GM10266 (cell line): Measurements from ENCODE around the gene MYO3B.

Experiments used
- DNase-seq: peaks from one replicate; pipeline ENCODE4 v3.0.0; 2012; ENCODE audit errors: extremely low spot score
- TF ChIP-seq, protein P1 (sequence below): IDR thresholded peaks from 2 replicates; pipeline ENCODE4 v1.5.1; 2012; ENCODE audit warnings: mild to moderate bottlenecking, low read depth; ENCODE audit not compliant: control insufficient read depth, insufficient read depth; ENCODE audit errors: missing control alignments

Gene MYO3B

DNA sequence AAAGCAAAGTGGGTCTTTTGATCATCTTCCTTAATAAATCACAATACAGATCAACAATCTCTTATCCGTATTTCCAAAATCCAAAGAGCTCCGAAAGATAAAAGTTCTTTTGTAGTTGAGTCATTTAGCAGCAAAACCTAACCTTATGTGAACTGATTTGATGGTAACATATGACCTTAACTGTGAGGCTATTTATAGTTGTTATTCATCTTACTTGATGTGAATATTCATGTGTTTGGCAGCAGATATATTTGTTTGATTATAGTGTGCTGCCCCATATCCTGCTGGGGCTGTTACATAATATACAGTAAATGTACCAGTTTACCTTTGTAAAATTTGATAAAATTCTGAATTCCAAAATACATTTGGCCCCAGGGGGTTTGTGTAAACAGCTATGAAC is 158.5 kb downstream of the MYO3B start:
- DNase-seq, result no peak
- TF ChIP-seq, protein P1, sequence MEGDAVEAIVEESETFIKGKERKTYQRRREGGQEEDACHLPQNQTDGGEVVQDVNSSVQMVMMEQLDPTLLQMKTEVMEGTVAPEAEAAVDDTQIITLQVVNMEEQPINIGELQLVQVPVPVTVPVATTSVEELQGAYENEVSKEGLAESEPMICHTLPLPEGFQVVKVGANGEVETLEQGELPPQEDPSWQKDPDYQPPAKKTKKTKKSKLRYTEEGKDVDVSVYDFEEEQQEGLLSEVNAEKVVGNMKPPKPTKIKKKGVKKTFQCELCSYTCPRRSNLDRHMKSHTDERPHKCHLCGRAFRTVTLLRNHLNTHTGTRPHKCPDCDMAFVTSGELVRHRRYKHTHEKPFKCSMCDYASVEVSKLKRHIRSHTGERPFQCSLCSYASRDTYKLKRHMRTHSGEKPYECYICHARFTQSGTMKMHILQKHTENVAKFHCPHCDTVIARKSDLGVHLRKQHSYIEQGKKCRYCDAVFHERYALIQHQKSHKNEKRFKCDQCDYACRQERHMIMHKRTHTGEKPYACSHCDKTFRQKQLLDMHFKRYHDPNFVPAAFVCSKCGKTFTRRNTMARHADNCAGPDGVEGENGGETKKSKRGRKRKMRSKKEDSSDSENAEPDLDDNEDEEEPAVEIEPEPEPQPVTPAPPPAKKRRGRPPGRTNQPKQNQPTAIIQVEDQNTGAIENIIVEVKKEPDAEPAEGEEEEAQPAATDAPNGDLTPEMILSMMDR, result no peak

- DNase-seq, result no peak
- TF ChIP-seq, protein P1, result no peak
These were observed 159.0 kb downstream of the MYO3B start for GRCh38 chr2:170336916-170337315.

GRCh38 chr2:170339322-170339721 is 161.4 kb downstream of the MYO3B start:
- TF ChIP-seq, protein P1, result no peak
- DNase-seq, result no peak

GRCh38 chr2:170339750-170340692 is 162.1 kb downstream of the MYO3B start:
- TF ChIP-seq, protein P1, result no peak
- DNase-seq, result no peak

- peak; percentile 9 for DNase-seq
- TF ChIP-seq, protein P1, result no peak
These were observed 162.7 kb downstream of the MYO3B start for GRCh38 chr2:170340693-170341068.

GRCh38 chr2:170341684-170342623 is 164.0 kb downstream of the MYO3B start:
- TF ChIP-seq, protein P1, result no peak
- no peak for DNase-seq
